PFSK-1 (cell line): ENCODE results near the gene ARHGAP44.

Source experiments
- FOXP2 ChIP-seq: optimal IDR thresholded peaks from 2 replicates; pipeline ENCODE3; 2011; ENCODE audit warnings: borderline replicate concordance, control low read depth, inconsistent platforms; ENCODE audit not compliant: insufficient read depth; ENCODE audit errors: extremely low read length, extremely low read depth
- POLR2AphosphoS5 ChIP-seq: IDR thresholded peaks from 2 replicates; pipeline ENCODE4 v1.6.1; 2012; ENCODE audit warnings: low read depth, mild to moderate bottlenecking, control low read depth, low read length, moderate library complexity
- SIN3A ChIP-seq: IDR thresholded peaks from 2 replicates; pipeline ENCODE4 v1.6.1; 2012; ENCODE audit warnings: mild to moderate bottlenecking, low read length, moderate library complexity, borderline replicate concordance; ENCODE audit not compliant: insufficient read depth
- TAF1 ChIP-seq: IDR thresholded peaks from 2 replicates; pipeline ENCODE4 v1.6.1; 2012; ENCODE audit warnings: low read length, control low read depth, borderline replicate concordance; ENCODE audit not compliant: insufficient read depth
- TF ChIP-seq, protein P1 (sequence below), 2 experiments: IDR thresholded peaks; 2 replicates each; pipeline versions ENCODE4 v1.6.1 to v1.8.0; 2011 to 2012; ENCODE audit warnings: low read depth in 2 of 2, low read length in 2 of 2, control low read depth in 1 of 2, inconsistent platforms in 1 of 2, mild to moderate bottlenecking in 1 of 2, moderate library complexity in 1 of 2; ENCODE audit not compliant: insufficient read depth in 1 of 2

The ARHGAP44 gene

DNA sequence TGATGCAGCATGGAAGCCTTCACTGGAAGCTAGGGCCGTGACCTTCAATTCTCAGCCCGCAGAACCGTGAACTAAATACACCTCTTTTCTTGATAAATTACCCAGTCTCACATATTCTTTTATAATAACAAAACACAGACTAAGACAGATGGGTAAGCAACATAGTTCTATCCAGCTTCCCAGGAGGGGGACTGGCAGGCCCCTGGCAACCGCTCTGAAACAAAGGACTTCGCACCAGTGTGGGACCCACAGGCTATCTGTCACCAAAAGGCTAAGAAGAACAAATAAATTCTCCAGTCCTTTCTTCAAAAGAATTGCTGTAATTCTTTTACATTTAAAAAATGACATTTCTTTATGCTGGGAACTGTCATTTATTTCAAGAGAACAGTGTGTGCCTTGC lies 209.6 kb downstream of the ARHGAP44 start:
- TF ChIP-seq POLR2AphosphoS5, result no peak
- TF ChIP-seq, protein P1, sequence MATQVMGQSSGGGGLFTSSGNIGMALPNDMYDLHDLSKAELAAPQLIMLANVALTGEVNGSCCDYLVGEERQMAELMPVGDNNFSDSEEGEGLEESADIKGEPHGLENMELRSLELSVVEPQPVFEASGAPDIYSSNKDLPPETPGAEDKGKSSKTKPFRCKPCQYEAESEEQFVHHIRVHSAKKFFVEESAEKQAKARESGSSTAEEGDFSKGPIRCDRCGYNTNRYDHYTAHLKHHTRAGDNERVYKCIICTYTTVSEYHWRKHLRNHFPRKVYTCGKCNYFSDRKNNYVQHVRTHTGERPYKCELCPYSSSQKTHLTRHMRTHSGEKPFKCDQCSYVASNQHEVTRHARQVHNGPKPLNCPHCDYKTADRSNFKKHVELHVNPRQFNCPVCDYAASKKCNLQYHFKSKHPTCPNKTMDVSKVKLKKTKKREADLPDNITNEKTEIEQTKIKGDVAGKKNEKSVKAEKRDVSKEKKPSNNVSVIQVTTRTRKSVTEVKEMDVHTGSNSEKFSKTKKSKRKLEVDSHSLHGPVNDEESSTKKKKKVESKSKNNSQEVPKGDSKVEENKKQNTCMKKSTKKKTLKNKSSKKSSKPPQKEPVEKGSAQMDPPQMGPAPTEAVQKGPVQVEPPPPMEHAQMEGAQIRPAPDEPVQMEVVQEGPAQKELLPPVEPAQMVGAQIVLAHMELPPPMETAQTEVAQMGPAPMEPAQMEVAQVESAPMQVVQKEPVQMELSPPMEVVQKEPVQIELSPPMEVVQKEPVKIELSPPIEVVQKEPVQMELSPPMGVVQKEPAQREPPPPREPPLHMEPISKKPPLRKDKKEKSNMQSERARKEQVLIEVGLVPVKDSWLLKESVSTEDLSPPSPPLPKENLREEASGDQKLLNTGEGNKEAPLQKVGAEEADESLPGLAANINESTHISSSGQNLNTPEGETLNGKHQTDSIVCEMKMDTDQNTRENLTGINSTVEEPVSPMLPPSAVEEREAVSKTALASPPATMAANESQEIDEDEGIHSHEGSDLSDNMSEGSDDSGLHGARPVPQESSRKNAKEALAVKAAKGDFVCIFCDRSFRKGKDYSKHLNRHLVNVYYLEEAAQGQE (IDR thresholded peaks at IDR 0.05; ENCODE audit: insufficient read depth in 1 of 2, low read depth in 2 of 2, low read length in 2 of 2), result no peak
- TF ChIP-seq SIN3A, result no peak
- TF ChIP-seq FOXP2, result no peak
- TF ChIP-seq TAF1, result no peak

DNA sequence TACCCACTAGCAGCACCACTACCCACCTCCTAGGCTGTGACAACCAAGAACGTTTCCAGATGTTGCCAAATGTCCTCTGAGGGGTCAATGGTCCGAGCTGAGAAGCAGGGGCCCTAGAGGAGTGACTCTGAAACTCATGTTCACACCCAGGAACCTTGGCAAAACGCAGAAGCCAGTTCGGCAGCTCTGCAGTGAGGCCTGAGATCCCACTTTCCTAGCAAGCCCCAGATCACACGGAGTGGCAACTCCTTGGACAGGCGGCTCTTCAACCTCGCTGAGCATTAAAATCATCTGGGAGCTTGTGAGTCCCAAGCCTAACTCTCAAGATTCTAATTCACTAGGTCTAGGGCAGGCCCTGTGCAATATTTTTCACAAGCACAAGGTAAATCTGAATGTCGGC lies 211.3 kb downstream of the ARHGAP44 start:
- no peak for TF ChIP-seq TAF1
- no peak for TF ChIP-seq FOXP2
- no peak for TF ChIP-seq POLR2AphosphoS5
- no peak for TF ChIP-seq SIN3A
- TF ChIP-seq, protein P1 (IDR thresholded peaks at IDR 0.05; ENCODE audit: insufficient read depth in 1 of 2, low read depth in 2 of 2, low read length in 2 of 2), result no peak

DNA sequence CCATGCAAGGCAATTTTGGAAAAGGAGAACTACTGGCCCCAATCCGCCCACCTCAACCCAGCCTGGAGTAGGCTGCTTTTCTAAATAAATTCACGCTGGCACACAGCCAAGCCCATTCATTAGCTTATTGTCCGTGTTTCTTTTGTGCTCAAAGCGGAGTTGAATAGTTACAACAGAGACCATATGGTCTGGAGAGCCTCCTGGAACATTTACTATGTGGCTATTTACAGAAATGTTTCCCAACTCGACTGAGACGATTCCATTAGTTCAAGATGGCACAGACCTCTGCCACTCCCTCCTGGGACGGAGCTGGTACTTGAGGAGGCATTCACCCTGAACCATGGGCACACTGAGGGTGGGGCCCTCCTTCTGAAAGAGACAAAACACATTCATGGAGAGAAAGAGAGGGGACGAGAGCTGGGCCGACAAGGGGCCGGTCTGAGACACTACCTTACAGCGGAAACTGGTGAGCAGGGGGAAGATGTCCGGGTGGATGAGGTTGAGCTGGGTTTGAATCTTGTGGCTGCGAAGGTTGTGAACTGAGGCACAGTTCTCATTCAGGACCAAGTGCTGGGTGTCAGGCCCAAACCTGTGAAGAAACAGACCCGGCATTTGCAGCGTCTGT lies 212.8 kb downstream of the ARHGAP44 start:
- TF ChIP-seq POLR2AphosphoS5 (no peak), SIN3A (no peak), TAF1 (no peak), FOXP2 (no peak)
- TF ChIP-seq, protein P1 (IDR thresholded peaks at IDR 0.05; ENCODE audit: insufficient read depth in 1 of 2, low read depth in 2 of 2, low read length in 2 of 2), result no peak

DNA sequence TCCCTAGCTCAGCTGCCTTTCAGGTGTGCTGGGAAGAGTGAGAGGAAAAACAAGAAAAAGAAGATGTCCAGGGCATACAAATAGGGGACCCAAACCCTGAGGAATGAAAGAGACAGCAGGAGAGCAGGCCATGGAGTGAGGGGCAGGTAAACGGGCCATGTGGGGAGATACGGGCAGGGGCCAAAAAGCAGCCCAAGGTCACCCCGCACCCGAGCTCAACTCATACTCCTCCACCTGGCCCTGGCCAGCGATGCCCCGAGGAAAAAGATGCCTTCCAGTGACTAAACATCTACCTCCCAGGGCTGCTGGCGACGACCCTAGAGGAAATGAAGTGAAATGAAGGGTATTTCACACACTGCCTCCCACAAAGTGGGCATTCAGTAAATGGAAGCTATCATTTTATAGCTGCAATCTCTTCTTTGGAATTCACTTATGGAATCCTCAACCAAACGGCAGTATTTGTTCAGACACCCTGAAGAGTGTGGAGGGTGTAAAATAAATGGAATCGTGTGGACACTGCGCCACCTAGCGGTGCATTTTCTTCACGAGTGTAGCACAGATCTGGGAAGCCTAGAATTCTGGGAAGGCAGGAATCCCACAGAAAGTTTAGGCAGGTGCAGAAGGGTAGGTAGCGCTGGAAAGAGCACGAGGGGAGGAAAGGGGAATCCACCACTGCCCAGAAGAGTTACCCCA lies 213.6 kb downstream of the ARHGAP44 start:
- TF ChIP-seq POLR2AphosphoS5, result no peak
- no peak for TF ChIP-seq FOXP2
- TF ChIP-seq, protein P1 (IDR thresholded peaks at IDR 0.05; ENCODE audit: insufficient read depth in 1 of 2, low read depth in 2 of 2, low read length in 2 of 2), result no peak
- no peak for TF ChIP-seq TAF1
- no peak for TF ChIP-seq SIN3A
